Gastroesophageal sphincter (tissue), 4 donors: ENCODE data around the gene TNFRSF1A. TPM values are rescaled to one million over a fixed set of nuclear protein-coding genes. Genes with fewer than 3 reads are reported as not detected.

Experiments used
- ATAC-seq: fragments of 150-250 bp; one replicate; pipeline ENCODE4 v1.9.1; 2016; ENCODE audit warnings: mild to moderate bottlenecking, moderate library complexity
- H3K27ac ChIP-seq, 4 donors: fragments of 200-600 bp; sonication (generic) in 3 of 4; 1 replicate in 3 of 4; 2 replicates in 1 of 4; pipeline ENCODE4 v1.5.1; 2016 to 2019
- H3K27me3 ChIP-seq: fragments of 200-600 bp; sonication (generic); one replicate; pipeline ENCODE4 v1.5.1; 2019
- H3K36me3 ChIP-seq, 2 donors: fragments of 200-600 bp; sonication (generic); one replicate each; pipeline ENCODE4 v1.5.1; 2019; ENCODE audit warnings: control low read depth in 1 of 2
- H3K4me1 ChIP-seq, 3 donors: fragments of 200-600 bp; sonication (generic); 1 replicate in 2 of 3; 2 replicates in 1 of 3; pipeline ENCODE4 v1.5.1; 2016 to 2019; ENCODE audit warnings: control low read depth in 2 of 3
- H3K4me3 ChIP-seq, 2 donors: fragments of 200-600 bp; sonication (generic); one replicate each; pipeline ENCODE4 v1.5.1; 2019; ENCODE audit warnings: mild to moderate bottlenecking in 1 of 2, moderate library complexity in 1 of 2
- H3K9me3 ChIP-seq, 3 donors: fragments of 200-600 bp; sonication (generic); one replicate each; pipeline ENCODE4 v1.5.1; 2017 to 2019; ENCODE audit warnings: control low read depth in 2 of 3
- CTCF ChIP-seq, 4 experiments: fragments of 200-600 bp in 2 of 4; fragments of 450-650 bp in 2 of 4; sonication (generic) in 1 of 4; IDR thresholded peaks; one replicate each; pipeline ENCODE4 v1.5.1; 2017 to 2019; ENCODE audit warnings: antibody characterized with exemption in 4 of 4, mild to moderate bottlenecking in 2 of 4, moderate library complexity in 2 of 4
- EP300 ChIP-seq: sonication (generic); formaldehyde crosslinking; IDR thresholded peaks from one replicate; pipeline ENCODE4 v1.6.1; 2017; ENCODE audit warnings: antibody characterized with exemption, mild to moderate bottlenecking
- POLR2A ChIP-seq, 2 donors: fragments of 450-650 bp; IDR thresholded peaks; one replicate each; pipeline ENCODE4 v1.6.1; 2017; ENCODE audit warnings: antibody characterized with exemption in 2 of 2, mild to moderate bottlenecking in 2 of 2, moderate library complexity in 1 of 2
- POLR2AphosphoS5 ChIP-seq: sonication (generic); formaldehyde crosslinking; IDR thresholded peaks from one replicate; pipeline ENCODE4 v1.6.1; 2017; ENCODE audit warnings: antibody characterized with exemption
- WGBS, 2 donors: methylation state at CpG; one replicate each; pipeline ENCODE4 v1.1.5; 2018; ENCODE audit warnings: low coverage in 1 of 2; 5-methylcytosine and 5-hydroxymethylcytosine counted together
- total RNA-seq, 4 donors: library from RNA; depleted of rRNA; stranded (reverse); fragments of >200 nt; gene quantifications; one replicate each; pipeline ENCODE4 v1.1.0, GENCODE V29; 2016

Gene TNFRSF1A
- total RNA-seq, 4 donors from 2014 or later: 150 to 356 (median 227) TPM

- Histone ChIP-seq H3K9me3 (no peaks in the 10 kb centered on the region), H3K4me1 (peaks cover 8 to 82% (median 48%) of the 10 kb centered on the region in 3 donors), H3K27me3 (no peaks in the 10 kb centered on the region), H3K4me3 (peak overlapping the region; percentile 17 to 93), H3K36me3 (peaks cover 0 to 26% of the 10 kb centered on the region in 2 donors), H3K27ac (peak overlapping the region; percentile 95 to 98 (median 97))
- no peak for ATAC-seq
- TF ChIP-seq EP300 (no peak), POLR2A (IDR thresholded peaks at IDR 0.05) (peak; percentile 6 to 24)
- WGBS, 2 donors: 17 to 55% methylated on average over 7 to 8 of the region's 15 CpGs
Measured at GRCh38 chr12:6336889-6337853, 4.7 kb downstream of the TNFRSF1A start.

- WGBS, 2 donors: 0 to 1% methylated on average over 5 to 10 of the region's 12 CpGs
- H3K4me3 ChIP-seq: peak overlapping the region; percentile 32 to 93
- TF ChIP-seq EP300: no peak
- no peak for TF ChIP-seq CTCF (IDR thresholded peaks at IDR 0.05)
- TF ChIP-seq POLR2A (IDR thresholded peaks at IDR 0.05): peak in 1 of 2 donors; percentile 35
- peak; percentile 97 for TF ChIP-seq POLR2AphosphoS5
- peaks cover 8 to 88% (median 50%) of the 10 kb centered on the region in 3 donors for H3K4me1 ChIP-seq
- H3K27ac ChIP-seq: peak overlapping the region; percentile 95 to 98 (median 97)
- peaks cover 0 to 35% of the 10 kb centered on the region in 2 donors for H3K36me3 ChIP-seq
- peak; percentile 91 for ATAC-seq
- no peaks in the 10 kb centered on the region for H3K9me3 ChIP-seq
- H3K27me3 ChIP-seq: no peaks in the 10 kb centered on the region
Measured at GRCh38 chr12:6336079-6336888, 5.6 kb downstream of the TNFRSF1A start.

- Histone ChIP-seq H3K4me3 (peak overlapping the region; percentile 32 to 93), H3K27me3 (no peaks in the 10 kb centered on the region), H3K9me3 (no peaks in the 10 kb centered on the region), H3K36me3 (peaks cover 0 to 42% of the 10 kb centered on the region in 2 donors), H3K4me1 (peaks cover 8 to 95% (median 51%) of the 10 kb centered on the region in 3 donors), H3K27ac (peak overlapping the region; percentile 95 to 98 (median 97))
- TF ChIP-seq EP300 (no peak), POLR2A (IDR thresholded peaks at IDR 0.05) (peak in 1 of 2 donors; percentile 16), CTCF (IDR thresholded peaks at IDR 0.05) (peak in 3 of 4 experiments; percentile 47 to 77 (median 48)), POLR2AphosphoS5 (peak; percentile 68)
- WGBS, 2 donors: 0% methylated on average over 1 of the region's 11 CpGs
- peak; percentile 46 for ATAC-seq
Measured at GRCh38 chr12:6335451-6336078, 6.3 kb downstream of the TNFRSF1A start.

- Histone ChIP-seq H3K36me3 (peaks cover 0 to 48% of the 10 kb centered on the region in 2 donors), H3K9me3 (no peaks in the 10 kb centered on the region), H3K27me3 (no peaks in the 10 kb centered on the region), H3K4me3 (peak overlapping the region; percentile 32 to 93), H3K27ac (peak overlapping the region; percentile 95 to 98 (median 97)), H3K4me1 (peaks cover 8 to 100% (median 53%) of the 10 kb centered on the region in 3 donors)
- ATAC-seq: no peak
- WGBS, 2 donors: 6 to 10% methylated on average over 4 to 8 of the region's 13 CpGs
- TF ChIP-seq POLR2A (IDR thresholded peaks at IDR 0.05) (no peak), EP300 (no peak), CTCF (IDR thresholded peaks at IDR 0.05) (no peak), POLR2AphosphoS5 (no peak)
Measured at GRCh38 chr12:6334940-6335450, 6.9 kb downstream of the TNFRSF1A start.
